NCI-H2107 treated with DMSO at 0.1 percent for 48 hours (cell line): ENCODE results near the gene ZBP1.

Experiments
- DNase-seq: peaks from one replicate; lab custom pipeline; 2025; ENCODE audit not compliant: unreplicated experiment; lab: John Stamatoyannopoulos, UW

ZBP1 gene

DNA sequence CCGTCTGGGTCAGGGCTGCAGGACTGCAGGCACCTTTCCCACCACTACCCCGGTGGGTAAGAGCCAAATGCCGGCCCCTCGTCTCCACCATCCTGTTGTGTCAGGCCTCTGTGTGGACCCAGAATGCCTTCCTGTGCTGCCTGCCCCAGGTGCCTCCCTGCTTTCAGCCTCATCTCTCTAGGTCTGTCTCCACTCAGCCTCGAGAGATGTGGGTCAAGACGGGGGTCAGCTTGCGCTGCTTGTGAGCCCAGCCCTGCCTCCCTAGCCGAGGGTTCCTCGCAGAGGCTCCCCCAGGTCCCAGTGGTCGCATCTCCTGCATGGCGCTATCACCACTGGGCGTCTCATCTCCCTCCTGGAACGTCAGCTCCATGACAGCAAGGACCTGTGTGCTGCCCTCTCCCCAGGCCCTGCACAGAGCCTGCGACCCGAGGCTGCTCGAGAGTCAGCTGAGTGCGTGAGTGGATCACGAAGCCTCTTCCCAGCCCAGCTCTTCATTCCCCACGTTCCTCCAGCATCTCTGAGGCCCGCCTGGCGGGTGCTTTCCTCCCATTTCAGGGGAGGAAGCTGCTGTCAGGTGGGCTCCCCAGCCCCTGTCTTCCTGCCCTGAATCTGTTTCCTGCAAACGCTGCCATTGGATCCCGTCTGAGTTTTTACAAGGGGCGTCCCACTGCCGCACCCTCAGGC lies 38.7 kb upstream of the ZBP1 start:
- no peak for DNase-seq

DNA sequence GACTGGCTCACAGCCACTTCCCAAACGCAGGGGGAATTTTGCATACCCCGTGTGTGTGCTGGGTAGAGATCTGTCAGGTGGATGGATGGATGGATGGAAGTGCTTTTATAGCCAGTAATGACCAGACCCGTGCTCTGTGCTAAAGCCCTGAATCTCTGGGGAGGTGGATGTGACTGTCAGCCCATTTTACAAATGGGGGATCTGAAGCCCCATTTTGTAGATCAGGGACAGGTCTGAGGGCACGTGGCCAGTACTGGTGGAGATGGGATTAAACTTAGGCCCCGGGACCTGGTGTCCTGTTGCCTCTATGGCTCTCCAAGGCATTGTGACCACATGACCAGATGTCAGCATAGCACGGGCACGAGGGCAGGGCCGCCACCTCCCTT lies 38.2 kb upstream of the ZBP1 start:
- DNase-seq, result no peak

GRCh38 chr20:57657535-57658446 lies 37.6 kb upstream of the ZBP1 start:
- DNase-seq, result no peak

GRCh38 chr20:57656821-57657534 lies 36.8 kb upstream of the ZBP1 start:
- DNase-seq, result no peak

- DNase-seq, result no peak
Observed at GRCh38 chr20:57656252-57656820, 36.1 kb upstream of the ZBP1 start.

DNA sequence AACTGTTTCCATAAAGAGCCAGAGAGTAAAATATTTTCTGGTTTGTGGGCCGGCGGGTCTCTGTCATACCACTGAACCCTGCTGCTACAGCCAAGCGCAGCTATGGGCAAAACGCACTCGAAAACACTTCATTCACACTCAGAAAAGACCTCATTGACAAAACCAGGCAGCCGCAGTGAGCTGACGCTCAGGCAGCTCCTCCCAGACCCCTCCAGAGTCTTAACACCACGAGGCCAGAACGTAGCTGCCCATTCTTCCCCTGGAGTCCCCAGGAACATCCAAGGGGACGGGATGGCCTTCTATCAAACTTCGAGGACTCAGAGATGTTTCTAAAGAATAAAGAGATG lies 35.6 kb upstream of the ZBP1 start:
- no peak for DNase-seq

DNA sequence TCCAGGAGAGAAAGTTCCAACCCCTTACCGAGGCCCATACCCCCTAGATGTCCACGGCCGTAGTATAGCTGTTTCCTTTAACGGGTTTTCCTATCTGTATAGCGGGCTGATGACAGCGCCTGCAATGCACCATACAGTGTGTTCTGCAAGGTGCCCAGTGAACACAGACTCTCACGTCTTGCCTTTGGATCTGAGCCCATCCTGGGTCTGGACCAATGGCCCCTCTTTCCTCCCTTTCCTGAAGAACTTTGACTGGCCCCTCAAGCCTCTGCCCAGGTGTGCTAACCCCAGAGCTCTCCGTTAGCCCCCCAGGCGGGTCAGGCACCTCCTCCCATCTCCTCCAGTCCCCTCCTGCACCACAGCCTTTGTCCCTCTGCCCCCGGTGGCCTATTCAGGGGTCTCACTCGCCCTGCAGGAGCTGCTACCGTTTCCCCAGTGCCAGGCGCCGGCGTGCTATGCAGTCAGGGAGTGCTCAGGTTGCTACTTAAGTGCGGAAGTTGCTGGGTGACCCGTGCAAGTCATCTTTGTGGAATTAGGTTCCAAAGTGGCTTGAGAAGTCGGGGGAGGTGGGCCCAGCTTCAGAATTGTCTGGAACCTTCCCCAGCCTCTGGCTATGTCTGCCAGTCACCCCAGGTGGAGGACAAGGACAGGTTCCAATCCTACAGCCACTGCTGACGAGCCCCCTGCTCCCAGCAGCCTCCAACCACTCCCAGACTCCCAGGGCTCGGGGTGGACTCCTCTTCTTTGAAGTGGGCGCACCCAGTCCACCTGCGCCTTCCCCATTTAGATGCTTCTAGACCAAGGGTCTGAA lies 35.0 kb upstream of the ZBP1 start:
- no peak for DNase-seq

DNA sequence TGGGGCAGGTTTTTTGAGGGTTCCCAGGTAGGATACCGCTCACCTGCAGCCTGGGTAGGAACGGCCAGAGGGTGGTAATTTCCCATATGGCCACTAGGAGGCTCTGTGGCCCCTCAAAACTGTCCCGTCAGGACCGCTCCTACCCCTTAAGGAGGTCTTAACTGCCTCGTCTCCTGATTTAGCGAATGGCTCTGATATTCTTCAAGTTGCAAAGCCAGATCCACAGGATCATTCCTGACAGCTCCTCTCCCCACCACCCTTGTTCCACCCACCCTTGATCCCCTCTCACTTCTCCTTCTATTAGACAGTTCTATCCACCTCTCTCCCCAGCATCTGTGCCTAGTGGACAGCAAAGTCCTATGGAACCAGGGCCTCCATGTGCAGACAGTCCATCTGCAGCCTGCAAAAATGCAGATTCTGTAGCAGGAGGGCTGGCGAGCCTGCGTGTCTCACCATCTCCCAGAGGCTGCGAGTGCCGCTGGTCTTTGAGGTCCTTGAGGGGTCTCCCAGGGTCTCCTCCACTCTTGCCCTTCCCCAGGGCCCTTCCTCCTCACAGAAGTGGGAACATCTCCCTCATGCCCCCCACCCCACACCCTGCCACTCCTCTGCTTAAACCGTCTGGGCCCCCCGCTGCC lies 34.3 kb upstream of the ZBP1 start:
- DNase-seq, result peak; percentile 2

DNA sequence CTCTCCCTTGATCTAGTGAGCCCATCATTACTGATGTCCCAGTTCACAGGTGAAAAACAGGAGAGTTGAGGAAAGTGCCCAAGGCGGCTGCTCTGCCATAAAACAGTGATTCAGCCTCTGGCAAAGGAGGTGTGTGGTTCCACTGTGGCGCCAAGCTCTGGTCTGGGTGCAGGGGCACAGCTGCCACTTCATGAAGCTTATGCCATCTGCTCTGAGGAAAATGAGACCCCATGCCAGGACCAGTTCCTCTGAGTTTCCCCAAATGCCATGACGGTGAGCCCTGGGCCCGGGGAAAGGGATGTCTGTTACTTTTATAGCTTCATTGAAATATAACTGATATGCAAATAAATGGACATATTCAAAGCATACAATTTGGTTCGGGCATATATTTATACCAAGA lies 33.7 kb upstream of the ZBP1 start:
- DNase-seq, result no peak

DNA sequence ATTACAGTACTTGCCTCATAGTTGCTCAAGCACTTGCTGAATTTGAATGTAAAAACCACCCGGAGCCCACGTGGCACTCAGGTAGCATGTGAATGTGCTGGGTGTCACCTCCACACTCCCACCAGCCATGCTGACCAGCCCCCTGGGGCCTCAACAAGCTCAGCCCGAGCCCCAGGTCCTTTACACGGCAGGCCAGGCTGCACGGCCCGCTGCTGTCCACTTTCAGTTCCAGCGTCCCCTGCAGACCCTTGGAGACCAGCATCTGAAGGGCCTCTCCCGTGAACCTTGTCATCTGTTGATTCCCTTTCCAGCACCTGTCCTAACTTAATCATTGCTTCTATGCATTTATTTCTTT lies 33.3 kb upstream of the ZBP1 start:
- DNase-seq, result no peak

DNA sequence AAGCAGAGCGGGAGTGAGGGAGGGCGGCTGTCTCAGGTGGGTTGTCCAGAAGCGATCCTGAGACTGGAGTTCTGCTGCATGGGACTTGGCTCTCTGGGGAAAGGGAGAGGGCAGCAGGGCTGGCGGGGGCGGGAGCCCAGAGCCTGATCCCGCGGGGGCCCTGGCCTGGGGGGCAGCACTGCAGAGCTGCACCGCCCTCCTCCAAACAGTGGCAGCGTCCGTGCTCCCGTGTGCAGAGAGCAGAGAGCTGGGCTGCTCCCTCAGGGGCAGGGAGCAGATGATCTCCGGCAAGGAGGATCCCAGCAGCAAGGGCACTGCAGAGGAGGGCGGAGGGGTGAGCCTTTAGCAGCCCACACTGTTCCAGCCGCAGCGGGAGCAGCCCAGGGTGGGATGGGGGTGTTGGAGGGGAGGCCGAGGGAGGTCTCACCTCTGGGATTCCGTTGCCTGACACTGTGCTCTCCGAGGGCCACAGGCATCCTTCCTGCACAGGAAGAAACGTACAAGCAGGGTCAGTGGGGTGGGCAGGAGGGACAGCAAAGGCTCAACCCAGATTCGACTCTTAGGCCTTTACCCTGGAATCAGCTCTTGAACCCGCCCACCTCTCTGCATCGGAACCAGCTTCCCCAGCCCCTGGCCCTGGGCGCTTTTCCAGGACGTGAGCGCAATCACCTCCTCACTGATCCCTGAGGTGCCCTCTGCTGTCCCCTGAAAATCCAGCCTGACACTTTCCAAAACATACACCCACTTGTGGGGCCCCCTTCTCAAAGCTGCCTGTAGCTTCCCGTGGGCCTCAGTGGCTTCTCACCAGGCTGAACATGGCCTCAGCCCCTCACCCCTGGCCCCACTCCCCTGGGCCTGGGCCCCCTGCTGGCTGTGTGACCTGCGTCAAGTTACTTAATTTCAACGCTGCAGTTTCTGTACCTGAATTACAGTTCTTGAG lies 32.6 kb upstream of the ZBP1 start:
- no peak for DNase-seq

GRCh38 chr20:57651881-57652605 lies 31.8 kb upstream of the ZBP1 start:
- DNase-seq, result no peak

- no peak for DNase-seq
Observed at GRCh38 chr20:57650756-57651483, 30.7 kb upstream of the ZBP1 start.

DNA sequence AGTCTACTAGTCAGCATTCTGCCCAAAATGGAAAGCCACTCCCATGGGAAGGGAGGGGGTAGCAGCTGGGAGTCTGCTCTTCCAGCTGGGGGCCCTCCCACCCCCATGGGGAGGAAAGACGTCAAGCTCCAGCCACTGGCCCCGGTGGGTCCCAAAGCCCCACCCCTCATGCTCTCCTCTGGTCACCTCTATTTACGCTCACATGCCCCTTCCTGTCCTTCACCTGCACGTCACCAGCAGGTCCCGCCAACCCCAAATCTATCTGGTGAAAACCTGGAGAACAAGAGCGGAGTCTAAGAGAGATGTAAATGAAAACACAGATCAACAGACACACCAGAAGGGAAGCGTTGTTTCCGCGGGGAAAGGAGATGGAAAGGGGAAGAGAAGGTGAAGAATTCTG lies 30.0 kb upstream of the ZBP1 start:
- no peak for DNase-seq

GRCh38 chr20:57649617-57650015 lies 29.4 kb upstream of the ZBP1 start:
- no peak for DNase-seq

DNA sequence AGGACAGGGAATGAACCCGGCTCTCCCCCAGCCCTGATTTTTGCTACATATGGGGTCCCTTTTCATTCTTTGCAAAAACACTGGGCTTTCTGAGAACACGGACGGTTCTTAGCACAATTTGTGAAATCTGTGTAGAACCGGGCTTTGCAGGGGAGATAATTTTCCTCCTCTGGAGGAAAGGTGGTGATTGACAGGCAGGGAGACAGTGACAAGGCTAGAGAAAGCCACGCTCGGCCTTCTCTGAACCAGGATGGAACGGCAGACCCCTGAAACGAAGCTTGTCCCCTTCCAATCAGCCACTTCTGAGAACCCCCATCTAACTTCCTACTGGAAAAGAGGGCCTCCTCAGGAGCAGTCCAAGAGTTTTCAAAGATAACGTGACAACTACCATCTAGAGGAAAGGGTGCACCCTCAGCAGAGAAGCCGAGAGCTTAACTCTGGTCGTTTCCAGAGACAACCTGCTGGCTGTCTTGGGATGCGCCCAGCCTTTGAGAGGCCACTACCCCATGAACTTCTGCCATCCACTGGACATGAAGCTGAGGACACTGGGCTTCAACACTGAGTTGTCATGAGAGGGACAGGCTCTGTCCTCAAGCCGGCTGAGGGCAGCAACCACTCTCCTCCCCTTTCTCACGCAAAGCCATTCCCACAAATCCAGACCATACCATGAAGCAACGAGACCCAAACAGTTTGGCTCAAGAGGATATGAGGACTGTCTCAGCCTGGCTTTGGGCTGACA lies 28.8 kb upstream of the ZBP1 start:
- DNase-seq, result no peak
